Mucosa of stomach (tissue), 1 donor: ENCODE results near the gene SH3PXD2B.
"Not testable (repeated sequence)": the region's sequence is repeated elsewhere in the genome, so short reads cannot be mapped to it uniquely, and the experiment has no call there.

Source experiments
- H3K27me3 ChIP-seq: one replicate; pipeline ENCODE4 v1.7.0; 2013; ENCODE audit warnings: mild to moderate bottlenecking, low read length; ENCODE audit not compliant: control insufficient read depth, insufficient read depth
- H3K36me3 ChIP-seq: one replicate; pipeline ENCODE4 v1.7.0; 2013; ENCODE audit warnings: low read length; ENCODE audit not compliant: control insufficient read depth, insufficient read depth
- H3K4me1 ChIP-seq: one replicate; pipeline ENCODE4 v1.7.0; 2013; ENCODE audit warnings: mild to moderate bottlenecking, low read length; ENCODE audit not compliant: control insufficient read depth, insufficient read depth
- H3K4me3 ChIP-seq: one replicate; pipeline ENCODE4 v1.7.0; 2013; ENCODE audit warnings: low read length
- H3K9ac ChIP-seq: one replicate; pipeline ENCODE4 v1.7.0; 2013; ENCODE audit warnings: mild to moderate bottlenecking, low read length, moderate library complexity
- H3K9me3 ChIP-seq: one replicate; pipeline ENCODE4 v1.7.0; 2013; ENCODE audit warnings: mild to moderate bottlenecking, low read length, moderate library complexity; ENCODE audit not compliant: control insufficient read depth
- donor health status: Pancreatic carcinoma.

Gene SH3PXD2B

GRCh38 chr5:172293745-172294342 is 160.5 kb downstream of the SH3PXD2B start:
- Histone ChIP-seq H3K27me3 (no peaks in the 10 kb centered on the region), H3K4me3 (no peak overlapping the region), H3K9me3 (no peaks in the 10 kb centered on the region), H3K36me3 (no peaks in the 10 kb centered on the region), H3K4me1 (peaks cover 10% of the 10 kb centered on the region), H3K9ac (no peak overlapping the region)

DNA sequence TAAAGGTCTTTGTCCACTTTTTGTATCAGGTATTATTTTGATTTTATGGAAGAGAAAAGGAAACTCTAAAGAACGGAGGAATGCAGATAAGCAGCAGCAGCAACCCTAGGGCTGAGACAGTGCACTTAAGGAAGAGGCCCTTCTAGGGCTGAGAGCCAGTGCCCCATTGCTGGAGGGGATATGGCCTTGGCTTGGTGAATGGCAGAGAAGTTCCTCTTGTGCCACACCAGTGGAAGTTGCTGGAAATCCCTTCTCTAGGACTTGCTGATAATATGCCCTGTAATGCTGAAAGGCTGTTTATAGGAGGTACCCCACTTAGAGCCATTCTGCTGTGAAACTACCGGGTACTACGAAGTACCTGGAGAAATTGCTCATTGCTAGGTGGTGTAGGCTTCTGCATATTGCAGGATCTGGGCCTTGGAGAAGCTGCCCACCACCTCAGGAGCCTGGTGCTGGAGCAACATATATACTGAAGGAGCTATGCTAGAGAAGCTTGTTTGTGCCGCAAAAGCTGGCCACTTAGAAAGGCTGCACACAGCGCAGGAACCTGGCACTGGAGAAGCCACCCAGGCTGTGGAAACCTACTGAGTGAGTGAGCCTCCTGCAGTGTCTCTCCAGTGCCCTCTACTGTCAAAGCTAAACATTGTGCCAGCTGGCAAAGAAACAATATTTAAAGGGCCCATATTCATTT is 161.1 kb downstream of the SH3PXD2B start:
- no peak overlapping the region for H3K9ac ChIP-seq
- no peak overlapping the region for H3K4me3 ChIP-seq
- peaks cover 10% of the 10 kb centered on the region for H3K4me1 ChIP-seq
- no peaks in the 10 kb centered on the region for H3K27me3 ChIP-seq
- no peaks in the 10 kb centered on the region for H3K36me3 ChIP-seq
- no peaks in the 10 kb centered on the region for H3K9me3 ChIP-seq

GRCh38 chr5:172291837-172292236 is 162.5 kb downstream of the SH3PXD2B start:
- H3K27me3 ChIP-seq, H3K4me1 ChIP-seq, H3K4me3 ChIP-seq, H3K9me3 ChIP-seq, H3K36me3 ChIP-seq, H3K9ac ChIP-seq: not testable (repeated sequence)

DNA sequence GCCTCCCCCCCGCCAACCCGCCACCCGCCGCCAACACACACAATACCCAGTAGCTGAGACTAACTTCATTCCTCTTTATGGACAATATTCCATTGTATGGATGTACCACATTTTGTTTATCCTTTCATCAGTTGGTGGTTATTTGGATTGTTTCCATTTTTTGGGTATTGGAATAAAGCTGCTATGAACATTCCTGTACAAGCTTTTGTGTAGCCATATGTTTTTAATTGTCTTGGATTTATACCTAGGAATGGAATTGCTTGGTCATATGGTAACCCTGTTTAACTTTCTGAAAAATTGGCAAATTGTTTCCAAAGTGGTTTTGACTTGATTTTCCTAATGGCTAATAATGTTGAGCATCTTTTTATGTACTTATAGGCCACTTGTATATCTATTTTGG is 165.9 kb downstream of the SH3PXD2B start:
- Histone ChIP-seq H3K4me3 (no peak overlapping the region), H3K36me3 (no peaks in the 10 kb centered on the region), H3K27me3 (no peaks in the 10 kb centered on the region), H3K4me1 (peaks cover 5% of the 10 kb centered on the region), H3K9me3 (no peaks in the 10 kb centered on the region), H3K9ac (no peak overlapping the region)

GRCh38 chr5:172287140-172287539 is 167.2 kb downstream of the SH3PXD2B start:
- H3K4me1 ChIP-seq, H3K4me3 ChIP-seq, H3K36me3 ChIP-seq, H3K9me3 ChIP-seq, H3K27me3 ChIP-seq, H3K9ac ChIP-seq: not testable (repeated sequence)

DNA sequence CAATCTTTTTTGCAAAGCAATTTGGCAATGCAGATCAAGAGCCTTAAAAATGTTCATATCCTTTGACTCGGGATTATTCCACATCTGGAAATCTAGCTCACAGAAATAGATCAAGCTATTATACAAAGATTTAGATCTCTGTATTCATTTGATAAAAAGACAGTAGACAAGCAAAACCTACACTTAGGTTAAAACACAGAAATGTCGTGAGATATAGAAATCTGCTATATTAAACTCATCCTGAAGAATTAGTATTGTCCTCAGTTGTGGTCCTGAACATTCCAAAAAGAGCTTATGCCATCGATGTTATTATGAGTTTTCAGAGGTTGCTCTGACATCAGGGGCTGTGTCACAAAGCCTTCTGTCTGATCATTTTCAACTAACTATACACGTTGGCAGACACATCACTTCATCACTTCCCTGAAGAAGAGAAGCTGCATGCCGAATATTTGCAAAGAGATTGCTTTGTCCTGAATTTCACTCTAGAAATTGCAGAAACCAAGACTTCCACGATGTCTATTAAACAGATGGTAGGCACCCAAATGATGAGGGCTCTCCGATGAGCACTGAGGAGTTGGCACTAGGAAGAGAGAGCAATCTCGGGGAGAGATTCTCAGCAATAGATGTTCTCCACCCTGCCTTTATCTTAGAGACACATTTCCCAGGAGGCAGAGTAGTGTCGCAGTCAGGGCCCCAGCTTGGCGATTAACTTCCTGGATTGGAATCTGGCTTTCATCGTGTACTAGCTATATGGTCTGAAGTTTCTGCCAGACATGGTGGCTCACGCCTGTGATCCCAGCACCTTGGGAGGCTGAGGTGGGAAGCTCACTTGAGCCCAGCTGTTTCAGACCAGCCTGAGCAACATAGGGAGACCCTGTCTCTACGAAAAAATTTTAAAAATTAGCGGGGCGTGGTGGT is 168.8 kb downstream of the SH3PXD2B start:
- H3K9ac ChIP-seq: no peak overlapping the region
- H3K4me1 ChIP-seq: peaks cover 9% of the 10 kb centered on the region
- no peaks in the 10 kb centered on the region for H3K9me3 ChIP-seq
- no peaks in the 10 kb centered on the region for H3K27me3 ChIP-seq
- H3K36me3 ChIP-seq: no peaks in the 10 kb centered on the region
- H3K4me3 ChIP-seq: no peak overlapping the region

GRCh38 chr5:172284611-172284980 is 169.7 kb downstream of the SH3PXD2B start:
- Histone ChIP-seq H3K36me3 (no peaks in the 10 kb centered on the region), H3K9me3 (no peaks in the 10 kb centered on the region), H3K9ac (peak overlapping the region; percentile 76), H3K27me3 (no peaks in the 10 kb centered on the region), H3K4me3 (peak overlapping the region; percentile 64), H3K4me1 (peaks cover 9% of the 10 kb centered on the region)

GRCh38 chr5:172283862-172284610 is 170.3 kb downstream of the SH3PXD2B start:
- no peaks in the 10 kb centered on the region for H3K27me3 ChIP-seq
- peak overlapping the region; percentile 76 for H3K9ac ChIP-seq
- H3K9me3 ChIP-seq: no peaks in the 10 kb centered on the region

DNA sequence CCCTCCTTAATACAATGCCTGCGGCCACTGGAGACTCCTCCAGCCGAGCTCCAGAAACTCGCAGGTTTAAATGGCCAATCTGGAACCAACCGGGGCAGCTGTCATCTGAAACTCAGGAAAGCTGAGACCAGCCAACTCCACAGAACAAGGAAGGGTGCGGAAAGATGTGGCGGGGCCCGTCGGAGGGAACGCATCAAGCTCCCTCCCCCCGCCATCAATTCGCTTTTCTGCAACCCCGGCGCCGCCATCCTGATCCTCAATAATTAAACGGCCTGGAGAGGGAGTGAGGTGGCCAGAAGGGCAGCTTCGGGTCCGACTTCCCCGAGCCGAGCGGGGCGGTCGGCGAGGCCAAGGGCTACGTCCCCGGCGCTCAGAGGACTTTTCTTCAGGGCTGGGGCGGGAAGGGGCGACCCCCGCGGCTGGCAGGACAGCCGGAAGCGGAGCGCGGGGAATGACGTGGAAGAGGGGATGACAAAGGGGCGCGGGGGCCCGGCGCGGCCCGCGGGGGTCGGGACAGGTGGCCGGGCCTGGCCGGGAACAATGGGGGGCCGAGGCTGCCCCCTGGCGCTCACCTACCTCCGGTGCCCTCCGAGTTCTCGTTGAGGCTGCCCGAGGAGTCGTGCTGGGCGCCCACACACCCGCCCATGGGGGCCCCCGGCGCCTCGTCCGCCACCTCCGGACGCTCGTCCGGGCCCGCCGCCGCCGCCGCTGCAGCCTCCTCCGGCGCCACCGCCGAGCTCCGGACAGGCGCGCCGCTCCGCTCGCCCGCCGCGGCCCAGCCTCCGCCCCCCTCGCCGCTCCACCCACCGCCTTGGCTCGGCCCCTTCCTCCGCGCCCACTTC is 171.1 kb downstream of the SH3PXD2B start, which contains the start of gene UBTD2:
TSS of gene UBTD2 (minus strand) at position 745 of the 842 bp plus-strand sequence. CDS start at position 646, 99 bp downstream.
- no peaks in the 10 kb centered on the region for H3K27me3 ChIP-seq
- H3K36me3 ChIP-seq: no peaks in the 10 kb centered on the region
- peak within 1 kb of the TSS; percentile 64 for H3K4me3 ChIP-seq
- peak within 1 kb of the TSS; percentile 82 for H3K9ac ChIP-seq
- H3K9me3 ChIP-seq: no peaks in the 10 kb centered on the region
- H3K4me1 ChIP-seq: peaks cover 9% of the 10 kb centered on the region

More at GRCh38 chr5:172283862-172284610, 170.3 kb downstream of the SH3PXD2B start:
- Histone ChIP-seq H3K36me3 (no peaks in the 10 kb centered on the region), H3K4me3 (peak overlapping the region; percentile 64), H3K4me1 (peaks cover 9% of the 10 kb centered on the region)

DNA sequence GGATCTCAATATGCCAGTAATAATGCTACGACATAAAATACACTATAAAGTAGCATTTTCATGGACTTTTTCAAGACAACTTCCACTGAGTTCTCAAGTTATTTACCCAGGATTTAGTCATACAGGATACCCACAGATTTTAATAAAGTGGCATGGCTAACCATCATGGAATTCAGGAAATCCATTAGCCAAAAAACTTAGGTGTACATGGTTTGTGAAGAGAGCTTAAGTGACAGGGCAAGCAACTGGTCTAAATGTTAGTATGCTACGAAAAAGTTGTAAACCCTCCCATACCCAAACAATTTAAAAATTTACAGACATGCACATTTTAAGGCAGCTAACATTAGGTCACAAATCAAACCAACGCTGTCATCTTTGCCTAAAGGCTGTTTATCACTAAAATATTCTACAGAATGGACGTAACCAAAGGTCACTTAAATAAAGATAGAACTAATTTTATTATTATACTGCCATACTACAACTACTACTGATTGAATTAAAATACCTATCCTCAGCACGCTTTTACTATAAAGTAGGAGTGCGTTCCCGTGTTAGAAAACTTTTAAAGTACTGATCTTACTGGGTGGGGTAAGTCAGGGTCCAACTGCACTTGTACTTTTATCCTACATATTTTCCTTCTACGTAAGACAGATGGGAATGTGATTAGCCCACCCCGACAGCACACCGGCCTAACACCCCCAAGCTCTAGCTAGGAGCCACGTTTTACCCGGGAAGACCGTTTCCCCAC is 171.9 kb downstream of the SH3PXD2B start:
- peaks cover 10% of the 10 kb centered on the region for H3K4me1 ChIP-seq
- peak overlapping the region; percentile 82 for H3K9ac ChIP-seq

More for the DNA sequence above, 171.9 kb downstream of the SH3PXD2B start:
- Histone ChIP-seq H3K9me3 (no peaks in the 10 kb centered on the region), H3K27me3 (no peaks in the 10 kb centered on the region), H3K36me3 (no peaks in the 10 kb centered on the region), H3K4me3 (peak overlapping the region; percentile 54)
